Measurements from ENCODE around the gene FAM117A. TPM values are rescaled to one million over a fixed set of nuclear protein-coding genes. Genes with fewer than 3 reads are reported as not detected.

Gene FAM117A
- total and polyA plus RNA-seq, 3 donors from 2014 or later, result 30.2 to 67.3 (median 38.1) TPM

DNA sequence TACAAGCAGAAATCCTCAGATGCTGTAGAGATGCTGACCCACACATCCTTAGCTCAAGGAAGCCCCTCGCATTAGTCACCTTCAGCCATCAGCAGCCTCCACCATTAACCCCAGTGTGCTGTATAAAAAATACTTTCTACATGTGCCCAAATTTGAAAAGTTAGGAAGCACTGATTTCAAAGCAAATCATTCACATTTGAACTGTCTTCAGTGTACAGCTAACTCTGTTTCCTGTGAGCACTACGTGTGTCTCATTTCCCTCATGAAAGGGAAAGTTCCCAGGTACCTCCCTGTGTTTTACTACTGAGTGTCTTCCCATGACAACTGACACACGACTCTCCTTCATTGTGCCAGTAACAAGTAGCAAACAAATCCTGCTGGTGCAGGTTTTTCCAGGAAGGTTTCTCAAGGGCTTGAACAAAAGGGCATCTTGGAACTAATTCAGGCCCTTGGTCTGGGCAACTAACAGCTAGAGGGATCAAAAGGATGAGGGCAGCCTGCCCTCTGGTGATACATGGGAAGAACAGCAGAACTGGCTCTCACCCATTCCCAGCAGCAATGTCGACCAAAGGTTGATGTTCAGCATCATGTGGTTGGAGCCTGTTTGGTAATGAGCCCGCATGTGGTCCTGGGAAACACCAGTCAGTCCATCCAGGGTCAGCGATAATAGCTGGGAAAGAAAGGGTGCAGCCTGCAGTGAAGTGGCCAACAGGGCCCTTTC lies 60.2 kb downstream of the FAM117A start:
- H3K9me3 ChIP-seq, result no peaks in the 10 kb centered on the region
- intact Hi-C loops (cut with DNase I; ENCODE audit: low total_unique reads), result loop anchor here (5.0 kb wide), 1 partner anchor 149 kb away; no protein-coding TSS in a partner anchor
- H3K27ac ChIP-seq, result no peak overlapping the region
- H3K4me3 ChIP-seq, result no peak overlapping the region
- no peaks in the 10 kb centered on the region for H3K27me3 ChIP-seq
- 65 to 72% methylated on average over 5 to 6 of the region's 6 CpGs for WGBS, 2 donors
- TF ChIP-seq, protein P1, sequence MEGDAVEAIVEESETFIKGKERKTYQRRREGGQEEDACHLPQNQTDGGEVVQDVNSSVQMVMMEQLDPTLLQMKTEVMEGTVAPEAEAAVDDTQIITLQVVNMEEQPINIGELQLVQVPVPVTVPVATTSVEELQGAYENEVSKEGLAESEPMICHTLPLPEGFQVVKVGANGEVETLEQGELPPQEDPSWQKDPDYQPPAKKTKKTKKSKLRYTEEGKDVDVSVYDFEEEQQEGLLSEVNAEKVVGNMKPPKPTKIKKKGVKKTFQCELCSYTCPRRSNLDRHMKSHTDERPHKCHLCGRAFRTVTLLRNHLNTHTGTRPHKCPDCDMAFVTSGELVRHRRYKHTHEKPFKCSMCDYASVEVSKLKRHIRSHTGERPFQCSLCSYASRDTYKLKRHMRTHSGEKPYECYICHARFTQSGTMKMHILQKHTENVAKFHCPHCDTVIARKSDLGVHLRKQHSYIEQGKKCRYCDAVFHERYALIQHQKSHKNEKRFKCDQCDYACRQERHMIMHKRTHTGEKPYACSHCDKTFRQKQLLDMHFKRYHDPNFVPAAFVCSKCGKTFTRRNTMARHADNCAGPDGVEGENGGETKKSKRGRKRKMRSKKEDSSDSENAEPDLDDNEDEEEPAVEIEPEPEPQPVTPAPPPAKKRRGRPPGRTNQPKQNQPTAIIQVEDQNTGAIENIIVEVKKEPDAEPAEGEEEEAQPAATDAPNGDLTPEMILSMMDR (IDR thresholded peaks at IDR 0.05), result peak; percentile 28 to 40 (median 29)
- no peak for TF ChIP-seq POLR2A (IDR thresholded peaks at IDR 0.05)
- DNase-seq, result peak; percentile 66
- H3K36me3 ChIP-seq (ENCODE audit: low read depth, missing control alignments), result no peaks in the 10 kb centered on the region
- H3K4me1 ChIP-seq, result peaks cover 14% of the 10 kb centered on the region

DNA sequence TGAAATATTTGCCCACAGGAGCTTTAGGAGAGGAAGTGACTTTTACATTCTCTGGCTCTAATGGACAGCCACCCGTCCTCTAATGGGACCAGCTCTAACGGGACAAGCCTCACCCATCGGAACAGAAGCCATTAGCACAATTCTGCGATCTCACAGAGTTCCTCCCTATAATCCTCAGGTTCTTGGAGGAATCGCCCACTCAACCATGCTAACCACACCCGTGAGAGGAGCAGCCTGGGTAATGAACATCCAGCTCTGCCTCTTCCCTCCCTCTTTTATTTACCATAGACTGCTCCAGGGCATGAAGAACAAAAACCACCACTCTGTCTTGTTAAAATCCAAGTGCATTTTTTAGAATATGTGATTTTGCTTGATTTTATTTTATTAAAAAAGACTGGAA lies 63.0 kb downstream of the FAM117A start:
- no peak for TF ChIP-seq POLR2A (IDR thresholded peaks at IDR 0.05)
- TF ChIP-seq, protein P1 (IDR thresholded peaks at IDR 0.05), result no peak
- Histone ChIP-seq H3K9me3 (no peaks in the 10 kb centered on the region), H3K4me1 (no peaks in the 10 kb centered on the region), H3K4me3 (no peak overlapping the region), H3K27me3 (no peaks in the 10 kb centered on the region), H3K36me3 (ENCODE audit: low read depth, missing control alignments) (no peaks in the 10 kb centered on the region), H3K27ac (no peak overlapping the region)
- no peak for DNase-seq
- 72 to 84% methylated on average over 6 of the region's 6 CpGs for WGBS, 2 donors
- intact Hi-C loops (cut with DNase I; ENCODE audit: low total_unique reads), result loop anchor here (5.0 kb wide), 1 partner anchor 151 kb away; no protein-coding TSS in a partner anchor

GRCh38 chr17:49699966-49700575 lies 63.9 kb downstream of the FAM117A start:
- Histone ChIP-seq H3K27ac (no peak overlapping the region), H3K36me3 (ENCODE audit: low read depth, missing control alignments) (no peaks in the 10 kb centered on the region), H3K4me3 (no peak overlapping the region), H3K27me3 (no peaks in the 10 kb centered on the region), H3K4me1 (no peaks in the 10 kb centered on the region), H3K9me3 (no peaks in the 10 kb centered on the region)
- no peak for DNase-seq
- TF ChIP-seq, protein P1 (IDR thresholded peaks at IDR 0.05), result no peak
- no peak for TF ChIP-seq POLR2A (IDR thresholded peaks at IDR 0.05)
- intact Hi-C loops (cut with DNase I; ENCODE audit: low total_unique reads), result loop anchor here (5.0 kb wide), 1 partner anchor 152 kb away; no protein-coding TSS in a partner anchor
- WGBS, 2 donors, result 76% methylated on average over 8 of the region's 8 CpGs

- Histone ChIP-seq H3K4me1 (no peaks in the 10 kb centered on the region), H3K27ac (peak overlapping the region in 1 of 2 donors; percentile 37), H3K36me3 (ENCODE audit: low read depth, missing control alignments) (no peaks in the 10 kb centered on the region), H3K9me3 (no peaks in the 10 kb centered on the region), H3K27me3 (no peaks in the 10 kb centered on the region), H3K4me3 (no peak overlapping the region)
- no peak for DNase-seq
- intact Hi-C loops (cut with DNase I; ENCODE audit: low total_unique reads), result no loop called here
- 46 to 56% methylated on average over 6 of the region's 6 CpGs for WGBS, 2 donors
- no peak for TF ChIP-seq POLR2A (IDR thresholded peaks at IDR 0.05)
- TF ChIP-seq, protein P1 (IDR thresholded peaks at IDR 0.05), result no peak
Measured at GRCh38 chr17:49698005-49698404, 65.9 kb downstream of the FAM117A start.
